GM12878 (cell line): ENCODE measurements around the gene MEIKIN. TPM values are rescaled to one million over a fixed set of nuclear protein-coding genes. Genes with fewer than 3 reads are reported as not detected.

Experiments used
- ATF3 ChIP-seq: IDR thresholded peaks from 2 replicates; pipeline ENCODE4 v1.6.1; 2011; ENCODE audit warnings: low read depth, mild to moderate bottlenecking, low read length, moderate library complexity, borderline replicate concordance; ENCODE audit errors: extremely low read depth
- ATF7 ChIP-seq: fragments of 450-650 bp; IDR thresholded peaks from 2 replicates; pipeline ENCODE4 v1.6.1; 2016; ENCODE audit warnings: low read depth, mild to moderate bottlenecking
- BACH1 ChIP-seq: fragments of 450-650 bp; IDR thresholded peaks from 2 replicates; pipeline ENCODE4 v1.6.1; 2017; ENCODE audit warnings: mild to moderate bottlenecking, borderline replicate concordance
- IKZF1 ChIP-seq: fragments of 450-650 bp; conservative IDR thresholded peaks from 2 replicates; pipeline ENCODE4 v1.6.1; 2017; ENCODE audit warnings: antibody characterized with exemption, mild to moderate bottlenecking
- IRF3 ChIP-seq: fragments of 450-650 bp; IDR thresholded peaks from 2 replicates; pipeline ENCODE4 v1.6.1; 2014; ENCODE audit warnings: mild to moderate bottlenecking
- IRF4 ChIP-seq: IDR thresholded peaks from 2 replicates; pipeline ENCODE4 v1.6.1; 2011; ENCODE audit warnings: low read depth, low read length
- MXI1 ChIP-seq: fragments of 150-350 bp; IDR thresholded peaks from 2 replicates; pipeline ENCODE4 v1.6.1; 2011; ENCODE audit warnings: low read depth, mild to moderate bottlenecking, inconsistent platforms, low read length, improper control_type of control experiment
- NBN ChIP-seq: fragments of 450-650 bp; IDR thresholded peaks from 2 replicates; pipeline ENCODE4 v1.6.1; 2016
- PKNOX1 ChIP-seq: fragments of 450-650 bp; IDR thresholded peaks from 2 replicates; pipeline ENCODE4 v1.6.1; 2016; ENCODE audit warnings: mild to moderate bottlenecking
- SMARCA5 ChIP-seq: fragments of 450-650 bp; IDR thresholded peaks from 2 replicates; pipeline ENCODE4 v1.6.1; 2017; ENCODE audit warnings: mild to moderate bottlenecking
- SREBF1 ChIP-seq: IDR thresholded peaks from 2 replicates; pipeline ENCODE4 v1.6.1; 2012; ENCODE audit warnings: mild to moderate bottlenecking, low read length
- SREBF2 ChIP-seq: IDR thresholded peaks from 2 replicates; pipeline ENCODE4 v1.6.1; 2012; ENCODE audit warnings: mild to moderate bottlenecking, low read length
- STAT1 ChIP-seq: fragments of 450-650 bp; conservative IDR thresholded peaks from 2 replicates; pipeline ENCODE4 v1.6.1; 2014; ENCODE audit warnings: antibody characterized with exemption, mild to moderate bottlenecking
- ZNF217 ChIP-seq: fragments of 450-650 bp; IDR thresholded peaks from 2 replicates; pipeline ENCODE4 v1.6.1; 2017; ENCODE audit warnings: antibody characterized with exemption, mild to moderate bottlenecking
- ZZZ3 ChIP-seq: IDR thresholded peaks from 2 replicates; pipeline ENCODE4 v1.6.1; 2011; ENCODE audit warnings: low read depth; ENCODE audit not compliant: control insufficient read depth, insufficient read length
- polyA plus RNA-seq, 11 experiments: library from polyadenylated mRNA; depleted of rRNA in 4 of 11; unstranded in 6 of 11; stranded (reverse) in 5 of 11; fragments of >200 nt; fragmentation: Nextera tagmentation in 4 of 11; fragmentation: Illumina TruSeq in 1 of 11; extraction: Ambion mirVana in 4 of 11; extraction: Trizol in 1 of 11; gene quantifications; 1 replicate in 1 of 11; 2 replicates in 10 of 11; pipeline versions ENCODE4 v1.2.1 to v1.2.3, GENCODE V29; 2011 to 2016; ENCODE audit warnings: inconsistent platforms in 2 of 11, missing spikeins in 2 of 11, low read depth in 1 of 11
- total RNA-seq, 4 experiments: library from RNA; depleted of rRNA in 3 of 4; stranded (reverse); fragments of >200 nt in 3 of 4; fragmentation: Illumina TruSeq in 1 of 4; extraction: Trizol in 1 of 4; gene quantifications; 2 replicates each; pipeline versions ENCODE4 v1.2.1 to v1.2.3, GENCODE V29; 2013 to 2021
- TF ChIP-seq, protein P1 (sequence below): fragments of 450-650 bp; IDR thresholded peaks from 2 replicates; pipeline ENCODE4 v1.6.1; 2016; ENCODE audit warnings: mild to moderate bottlenecking
- TF ChIP-seq, protein P2 (sequence below): fragments of 450-650 bp; IDR thresholded peaks from 2 replicates; pipeline ENCODE4 v1.6.1; 2017; ENCODE audit warnings: low read depth, mild to moderate bottlenecking, moderate library complexity

Gene MEIKIN
- total and polyA plus RNA-seq, 10 of the 15 experiments (the other 5 are each of a cell fraction or from before 2014, with no cell fraction given), result not detected

- TF ChIP-seq ATF3 (no peak), NBN (0 out of 2 replicates have a peak, but pooled peaks have one; percentile 9), SREBF1 (no peak), IRF3 (no peak), ATF7 (no peak), ZNF217 (no peak), PKNOX1 (no peak), ZZZ3 (no peak), SMARCA5 (no peak), SREBF2 (no peak), IRF4 (no peak), MXI1 (0 out of 2 replicates have a peak, but pooled peaks have one; percentile 44), IKZF1 (no peak), BACH1 (no peak), STAT1 (no peak)
- TF ChIP-seq, protein P1, sequence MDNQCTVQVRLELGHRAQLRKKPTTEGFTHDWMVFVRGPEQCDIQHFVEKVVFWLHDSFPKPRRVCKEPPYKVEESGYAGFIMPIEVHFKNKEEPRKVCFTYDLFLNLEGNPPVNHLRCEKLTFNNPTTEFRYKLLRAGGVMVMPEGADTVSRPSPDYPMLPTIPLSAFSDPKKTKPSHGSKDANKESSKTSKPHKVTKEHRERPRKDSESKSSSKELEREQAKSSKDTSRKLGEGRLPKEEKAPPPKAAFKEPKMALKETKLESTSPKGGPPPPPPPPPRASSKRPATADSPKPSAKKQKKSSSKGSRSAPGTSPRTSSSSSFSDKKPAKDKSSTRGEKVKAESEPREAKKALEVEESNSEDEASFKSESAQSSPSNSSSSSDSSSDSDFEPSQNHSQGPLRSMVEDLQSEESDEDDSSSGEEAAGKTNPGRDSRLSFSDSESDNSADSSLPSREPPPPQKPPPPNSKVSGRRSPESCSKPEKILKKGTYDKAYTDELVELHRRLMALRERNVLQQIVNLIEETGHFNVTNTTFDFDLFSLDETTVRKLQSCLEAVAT, result peak; percentile 59; the same call in 1 of the 2 replicates
- TF ChIP-seq, protein P2, sequence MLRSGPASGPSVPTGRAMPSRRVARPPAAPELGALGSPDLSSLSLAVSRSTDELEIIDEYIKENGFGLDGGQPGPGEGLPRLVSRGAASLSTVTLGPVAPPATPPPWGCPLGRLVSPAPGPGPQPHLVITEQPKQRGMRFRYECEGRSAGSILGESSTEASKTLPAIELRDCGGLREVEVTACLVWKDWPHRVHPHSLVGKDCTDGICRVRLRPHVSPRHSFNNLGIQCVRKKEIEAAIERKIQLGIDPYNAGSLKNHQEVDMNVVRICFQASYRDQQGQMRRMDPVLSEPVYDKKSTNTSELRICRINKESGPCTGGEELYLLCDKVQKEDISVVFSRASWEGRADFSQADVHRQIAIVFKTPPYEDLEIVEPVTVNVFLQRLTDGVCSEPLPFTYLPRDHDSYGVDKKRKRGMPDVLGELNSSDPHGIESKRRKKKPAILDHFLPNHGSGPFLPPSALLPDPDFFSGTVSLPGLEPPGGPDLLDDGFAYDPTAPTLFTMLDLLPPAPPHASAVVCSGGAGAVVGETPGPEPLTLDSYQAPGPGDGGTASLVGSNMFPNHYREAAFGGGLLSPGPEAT, result no peak
- TF ChIP-seq, all 136 proteins: peak for 7
Measured at GRCh38 chr5:131795879-131796792, 149.3 kb downstream of the MEIKIN start (continued).
